ENCODE measurements around the gene LATS2. TPM values are rescaled to one million over a fixed set of nuclear protein-coding genes. Genes with fewer than 3 reads are reported as not detected.

The LATS2 gene
- total RNA-seq, 2 donors from 2014 or later: 6.8 to 7.2 TPM

DNA sequence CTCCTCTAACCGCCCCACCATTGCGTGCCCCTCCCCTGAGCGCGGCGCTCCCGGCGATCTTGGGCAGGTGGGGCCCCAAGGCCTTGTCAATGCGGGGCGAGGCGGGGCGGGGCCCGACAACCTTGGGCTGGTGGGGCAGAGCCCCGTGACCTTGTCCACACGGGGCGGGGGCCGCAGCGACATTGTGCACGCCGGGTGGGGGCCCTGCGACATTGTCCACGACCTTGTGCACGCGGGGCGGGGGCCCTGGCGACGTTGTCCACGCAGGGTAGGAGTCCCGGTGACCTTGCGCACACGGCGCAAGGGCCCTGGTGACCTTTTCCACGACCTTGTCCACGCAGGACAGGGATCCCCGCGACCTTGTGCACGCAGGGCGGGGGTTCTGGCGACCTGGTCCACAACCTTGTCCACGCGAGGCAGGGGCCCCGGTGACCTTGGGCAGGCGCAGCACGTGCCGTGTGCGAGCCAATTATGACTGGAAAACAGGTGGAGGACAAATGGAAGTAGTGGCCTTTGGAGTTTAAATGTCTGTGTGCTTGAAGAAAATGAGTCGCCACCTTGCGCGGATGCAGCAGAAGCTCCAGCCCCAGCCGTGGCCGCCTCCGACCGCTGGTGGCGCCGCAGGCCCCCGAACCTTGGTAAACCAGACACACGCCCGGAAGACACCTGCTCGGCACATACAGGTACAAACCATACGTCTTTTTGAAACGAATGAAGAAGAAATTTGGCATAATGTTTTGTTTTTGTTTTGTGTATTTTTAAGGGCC, 62.6 kb downstream of the LATS2 start:
- Mint-ChIP-seq H3K9me3 (no peaks in the 10 kb centered on the region), H3K4me1 (ENCODE audit: low read depth) (no peaks in the 10 kb centered on the region), H3K4me3 (no peak overlapping the region), H3K36me3 (ENCODE audit: insufficient read depth in 2 of 2) (no peaks in the 10 kb centered on the region), H3K27ac (no peak overlapping the region), H3K27me3 (ENCODE audit: low read depth) (no peaks in the 10 kb centered on the region)
- DNase-seq (no peak), ATAC-seq (replicated peaks in 1 of 2) (no peak)

DNA sequence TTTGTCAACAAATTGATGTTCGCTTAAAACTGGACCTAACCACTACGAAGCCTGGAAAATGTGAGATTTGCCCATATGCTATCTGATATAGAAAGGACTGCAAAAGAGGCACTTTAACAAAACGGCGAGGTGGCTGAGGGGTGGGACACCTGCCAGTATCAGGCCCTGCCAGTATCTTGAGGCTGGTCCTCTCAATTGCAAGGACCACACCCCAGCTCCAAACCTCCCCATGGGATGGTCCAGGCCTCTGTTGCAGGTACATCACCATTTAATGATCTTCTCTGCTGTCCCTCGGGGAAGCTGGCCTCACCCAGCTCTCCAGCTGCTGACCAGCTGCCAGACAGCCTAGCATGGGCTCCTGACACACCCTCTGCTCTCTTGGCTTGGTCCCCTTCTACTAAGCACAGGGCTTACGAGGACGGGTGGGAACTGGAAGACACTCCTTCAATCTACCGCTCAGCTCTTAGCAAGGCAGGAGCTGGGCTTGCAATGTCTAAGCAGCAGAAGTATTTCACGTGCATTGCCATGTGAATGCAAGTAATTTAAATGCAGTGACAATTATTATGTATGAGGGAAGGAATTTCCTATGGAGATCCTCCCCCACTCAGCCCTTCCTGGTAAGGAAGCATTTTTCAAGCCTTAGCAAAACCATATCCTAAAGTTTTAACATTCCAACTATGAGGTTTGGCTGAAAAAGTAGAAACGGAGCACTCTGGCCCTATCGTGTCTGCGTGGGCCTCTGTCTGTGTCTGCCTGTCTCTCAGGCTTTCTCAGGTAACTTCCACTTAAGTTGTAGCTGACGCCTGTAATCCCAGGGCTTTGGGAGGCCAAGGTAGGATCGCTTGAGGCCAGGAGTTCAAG, 63.9 kb downstream of the LATS2 start:
- Mint-ChIP-seq H3K9me3 (no peaks in the 10 kb centered on the region), H3K27ac (no peak overlapping the region), H3K4me3 (no peak overlapping the region), H3K36me3 (ENCODE audit: insufficient read depth in 2 of 2) (no peaks in the 10 kb centered on the region), H3K4me1 (ENCODE audit: low read depth) (no peaks in the 10 kb centered on the region), H3K27me3 (ENCODE audit: low read depth) (no peaks in the 10 kb centered on the region)
- no peak for DNase-seq
- ATAC-seq (replicated peaks in 1 of 2): no peak

DNA sequence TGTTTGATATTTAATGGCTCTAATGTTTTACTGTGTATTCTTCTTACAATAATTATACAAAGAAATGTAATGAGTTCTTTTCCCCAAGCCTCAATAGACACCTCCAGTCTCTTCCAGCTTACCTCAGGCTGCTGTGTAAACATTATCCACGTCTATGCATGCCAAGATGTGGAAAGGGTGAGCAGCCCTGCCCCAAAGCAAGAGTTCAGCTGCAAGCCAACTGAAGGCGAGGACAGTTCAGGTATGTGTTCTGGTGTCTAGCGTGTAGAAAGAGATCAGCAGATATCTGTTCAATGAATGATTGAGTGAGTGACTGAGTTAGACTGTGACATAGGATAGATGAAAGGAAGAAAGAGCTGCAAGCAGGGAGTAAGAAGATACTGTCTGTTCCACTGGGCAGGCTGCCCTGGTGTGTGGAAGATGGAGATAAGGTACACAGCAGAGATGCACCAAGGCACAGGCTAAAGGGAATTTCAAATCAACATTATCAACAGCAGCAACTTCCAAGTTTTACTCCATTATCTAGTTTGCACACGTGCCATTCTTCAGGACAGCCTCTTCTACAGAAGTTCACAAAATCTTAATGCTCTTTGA, 66.0 kb downstream of the LATS2 start:
- H3K4me3 Mint-ChIP-seq: no peak overlapping the region
- no peaks in the 10 kb centered on the region for H3K27me3 Mint-ChIP-seq (ENCODE audit: low read depth)
- H3K27ac Mint-ChIP-seq: no peak overlapping the region
- H3K9me3 Mint-ChIP-seq: no peaks in the 10 kb centered on the region
- no peaks in the 10 kb centered on the region for H3K4me1 Mint-ChIP-seq (ENCODE audit: low read depth)
- ATAC-seq (replicated peaks in 1 of 2) (no peak), DNase-seq (no peak)
- H3K36me3 Mint-ChIP-seq (ENCODE audit: insufficient read depth in 2 of 2): no peaks in the 10 kb centered on the region

DNA sequence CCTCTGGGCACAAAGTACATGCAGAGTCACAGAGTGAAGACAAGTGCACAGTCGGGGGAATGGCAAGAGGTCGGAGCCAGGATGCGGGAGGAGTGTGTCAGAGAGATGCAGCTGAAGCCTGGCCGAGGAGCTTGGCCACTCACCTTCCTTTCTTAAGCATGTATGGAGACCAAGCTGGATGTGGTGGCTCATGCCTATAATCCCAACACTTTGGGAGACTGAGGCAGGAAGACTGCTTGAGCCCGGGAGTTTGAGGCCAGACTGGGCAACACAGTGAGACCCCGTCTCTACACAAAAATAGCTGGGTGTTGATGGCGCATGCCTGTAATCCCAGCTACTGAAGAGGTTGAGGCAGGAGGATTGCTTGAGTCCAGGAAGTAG, 67.0 kb downstream of the LATS2 start:
- no peak overlapping the region for H3K4me3 Mint-ChIP-seq
- no peaks in the 10 kb centered on the region for H3K36me3 Mint-ChIP-seq (ENCODE audit: insufficient read depth in 2 of 2)
- ATAC-seq (replicated peaks in 1 of 2): no peak
- H3K9me3 Mint-ChIP-seq: no peaks in the 10 kb centered on the region
- H3K27ac Mint-ChIP-seq: no peak overlapping the region
- no peaks in the 10 kb centered on the region for H3K4me1 Mint-ChIP-seq (ENCODE audit: low read depth)
- no peaks in the 10 kb centered on the region for H3K27me3 Mint-ChIP-seq (ENCODE audit: low read depth)
- DNase-seq: no peak

DNA sequence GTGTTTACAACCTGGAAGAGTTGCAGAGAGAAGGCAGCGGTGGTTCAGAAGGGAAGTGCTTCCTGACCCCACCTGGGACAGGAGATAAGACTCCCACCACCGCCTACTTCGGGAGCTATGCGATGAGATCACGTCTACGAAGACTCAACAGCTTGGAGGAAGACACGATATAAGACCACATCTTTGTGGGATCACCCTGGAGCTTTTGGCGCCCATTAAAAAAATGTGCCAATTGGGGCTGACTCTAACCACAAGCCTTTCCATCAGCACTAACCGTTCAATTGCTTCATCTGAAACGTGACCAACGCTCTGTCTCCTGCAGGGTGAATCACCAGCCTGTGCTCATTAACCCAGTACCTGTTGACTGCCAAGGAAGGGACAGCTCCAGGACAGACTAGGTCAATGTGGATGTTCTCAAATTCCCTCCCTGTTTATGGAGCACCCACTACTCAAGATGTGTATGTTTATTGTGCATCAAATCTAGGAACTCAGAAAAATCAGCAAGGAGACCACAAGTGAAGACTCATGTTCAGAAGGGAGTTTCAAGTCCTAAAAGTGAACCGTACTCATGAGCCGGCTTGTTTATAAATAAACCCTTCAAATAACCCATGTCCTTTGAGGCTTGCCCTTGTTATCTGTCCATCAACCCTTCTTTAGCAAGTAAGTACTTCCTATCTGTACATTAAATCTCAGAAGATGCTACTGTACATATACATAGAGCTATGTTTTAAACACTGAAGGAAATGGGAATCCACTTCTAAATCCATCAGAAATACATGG, 67.5 kb downstream of the LATS2 start:
- Mint-ChIP-seq H3K9me3 (no peaks in the 10 kb centered on the region), H3K36me3 (ENCODE audit: insufficient read depth in 2 of 2) (no peaks in the 10 kb centered on the region), H3K27me3 (ENCODE audit: low read depth) (no peaks in the 10 kb centered on the region), H3K4me1 (ENCODE audit: low read depth) (no peaks in the 10 kb centered on the region), H3K4me3 (no peak overlapping the region), H3K27ac (no peak overlapping the region)
- DNase-seq (no peak), ATAC-seq (replicated peaks in 1 of 2) (no peak)

DNA sequence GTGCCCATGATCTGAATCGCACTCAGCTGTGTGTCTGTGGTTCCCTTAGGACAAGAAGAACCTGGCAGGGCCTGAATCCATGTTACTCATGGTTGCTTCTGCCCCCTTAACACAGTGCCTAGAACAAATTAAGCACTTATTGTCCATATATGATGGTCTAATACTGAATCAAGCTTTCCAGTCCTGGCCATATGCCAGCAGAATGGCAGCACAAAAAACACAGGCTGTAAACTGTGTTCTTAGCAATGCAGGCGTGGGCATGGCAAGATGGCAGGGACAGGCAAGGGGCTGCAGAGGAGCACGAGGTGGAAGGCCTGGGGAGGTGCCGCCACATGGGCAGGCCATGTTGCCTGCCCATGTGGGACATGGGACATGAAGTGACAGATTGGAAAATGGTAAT, 68.2 kb downstream of the LATS2 start:
- DNase-seq: no peak
- no peak for ATAC-seq (replicated peaks in 1 of 2)
- H3K4me1 Mint-ChIP-seq (ENCODE audit: low read depth): no peaks in the 10 kb centered on the region
- no peaks in the 10 kb centered on the region for H3K9me3 Mint-ChIP-seq
- H3K4me3 Mint-ChIP-seq: no peak overlapping the region
- no peaks in the 10 kb centered on the region for H3K27me3 Mint-ChIP-seq (ENCODE audit: low read depth)
- no peaks in the 10 kb centered on the region for H3K36me3 Mint-ChIP-seq (ENCODE audit: insufficient read depth in 2 of 2)
- H3K27ac Mint-ChIP-seq: no peak overlapping the region

DNA sequence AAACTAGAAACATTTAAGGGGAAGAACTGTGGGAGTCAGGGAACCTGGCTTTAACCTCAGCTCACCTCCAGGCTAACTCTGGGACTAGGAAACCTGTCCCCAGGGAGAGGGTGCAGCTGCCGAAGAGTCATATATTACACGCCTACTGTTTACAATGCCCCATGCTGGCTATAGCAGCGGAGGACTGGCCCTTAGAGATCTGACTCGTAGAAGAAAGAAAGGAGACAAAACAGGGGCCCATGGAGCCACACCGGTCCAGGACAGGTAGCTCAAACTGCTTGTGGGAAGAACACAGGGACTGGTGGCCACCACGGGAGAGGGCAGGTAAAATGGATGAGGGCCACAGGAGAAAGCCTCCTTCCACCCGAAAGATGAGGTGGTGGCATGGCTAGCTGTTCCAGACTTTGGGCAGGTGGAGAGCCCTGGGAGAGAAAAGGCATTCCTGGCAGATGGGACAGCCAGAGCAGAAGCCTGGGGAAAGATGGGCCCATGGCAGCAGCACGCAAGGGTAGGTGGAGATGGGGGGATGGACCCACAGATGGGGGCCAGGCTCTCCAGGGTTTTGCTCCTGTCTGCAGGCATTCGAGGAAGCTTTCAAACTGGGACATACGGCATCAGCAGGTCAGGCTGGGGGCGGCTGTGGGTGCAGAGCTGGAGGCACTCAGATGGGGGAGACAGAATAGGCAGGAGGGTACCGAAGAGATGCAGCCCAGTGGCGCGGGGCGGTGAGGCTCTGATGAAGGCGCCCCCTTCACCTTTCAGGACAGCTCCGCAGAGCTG, 69.5 kb downstream of the LATS2 start:
- Mint-ChIP-seq H3K9me3 (no peaks in the 10 kb centered on the region), H3K4me1 (ENCODE audit: low read depth) (no peaks in the 10 kb centered on the region), H3K36me3 (ENCODE audit: insufficient read depth in 2 of 2) (no peaks in the 10 kb centered on the region), H3K4me3 (no peak overlapping the region), H3K27me3 (ENCODE audit: low read depth) (no peaks in the 10 kb centered on the region), H3K27ac (peak overlapping the region; percentile 35)
- DNase-seq (no peak), ATAC-seq (replicated peaks in 1 of 2) (no peak)

DNA sequence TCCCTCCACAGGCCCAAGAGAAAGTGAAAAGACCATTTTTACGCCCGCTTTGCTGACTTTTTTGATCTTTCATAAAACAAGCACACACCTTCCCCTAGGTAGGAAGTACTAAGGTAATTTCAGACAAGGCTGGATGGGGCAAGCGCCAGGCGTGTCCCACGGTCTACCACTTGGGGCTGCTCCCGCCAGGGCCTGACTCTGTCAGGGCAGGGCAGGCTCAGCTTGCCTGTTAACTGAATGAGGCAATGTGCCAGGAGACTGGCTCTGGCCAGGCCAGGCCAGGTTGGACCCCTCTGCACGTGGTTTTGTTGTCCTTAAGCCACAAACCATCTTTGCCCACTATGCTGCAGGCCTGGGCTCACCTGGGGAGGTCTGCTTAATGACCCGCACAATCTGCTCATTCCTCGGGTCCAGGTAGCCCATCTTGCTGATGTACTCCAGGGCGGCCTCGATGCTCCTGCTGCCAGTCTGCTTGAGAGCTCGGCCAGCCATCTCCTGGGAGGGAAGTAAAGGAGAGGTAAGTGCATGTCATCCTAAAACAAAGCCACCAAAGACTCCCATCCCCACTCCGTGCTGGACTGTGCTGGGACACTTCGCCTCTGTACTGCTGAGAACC, 70.4 kb downstream of the LATS2 start:
- Mint-ChIP-seq H3K36me3 (ENCODE audit: insufficient read depth in 2 of 2) (no peaks in the 10 kb centered on the region), H3K4me3 (no peak overlapping the region), H3K27me3 (ENCODE audit: low read depth) (no peaks in the 10 kb centered on the region), H3K9me3 (no peaks in the 10 kb centered on the region), H3K4me1 (ENCODE audit: low read depth) (no peaks in the 10 kb centered on the region), H3K27ac (no peak overlapping the region)
- DNase-seq (no peak), ATAC-seq (replicated peaks in 1 of 2) (no peak)

DNA sequence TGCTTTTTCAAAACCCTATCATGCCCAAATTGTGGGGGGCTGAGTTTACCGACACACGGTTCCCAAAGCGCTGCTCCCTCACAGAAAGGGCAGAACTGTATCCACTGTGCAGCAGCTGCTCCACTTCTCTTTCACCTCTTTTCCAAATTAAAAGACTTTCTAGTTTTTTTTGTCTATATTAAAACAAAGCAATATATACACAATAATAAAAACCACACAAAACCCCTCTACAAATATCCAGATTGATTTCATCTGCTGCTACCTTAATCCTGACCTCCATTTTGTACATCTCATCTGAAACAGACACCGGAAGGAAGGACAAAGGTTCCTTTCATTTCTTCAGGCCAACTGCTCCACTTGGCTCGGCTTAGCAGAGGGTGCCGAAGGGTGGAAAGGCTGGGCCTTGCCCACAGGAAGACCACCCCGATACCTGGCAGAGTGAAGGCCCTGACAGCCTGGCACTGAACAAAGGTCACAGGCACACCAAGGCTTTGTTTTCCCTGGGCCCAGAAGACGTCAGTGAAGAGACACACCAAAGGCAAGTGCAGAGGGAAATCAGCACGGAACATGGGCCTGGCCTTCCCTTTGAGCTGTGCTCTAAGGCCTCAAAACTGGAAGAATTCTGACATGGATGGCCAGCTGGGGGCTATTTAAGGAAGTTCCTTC, 71.6 kb downstream of the LATS2 start:
- Mint-ChIP-seq H3K4me3 (no peak overlapping the region), H3K36me3 (ENCODE audit: insufficient read depth in 2 of 2) (no peaks in the 10 kb centered on the region), H3K27me3 (ENCODE audit: low read depth) (no peaks in the 10 kb centered on the region), H3K27ac (no peak overlapping the region), H3K4me1 (ENCODE audit: low read depth) (no peaks in the 10 kb centered on the region), H3K9me3 (no peaks in the 10 kb centered on the region)
- ATAC-seq (replicated peaks in 1 of 2): no peak
- no peak for DNase-seq

DNA sequence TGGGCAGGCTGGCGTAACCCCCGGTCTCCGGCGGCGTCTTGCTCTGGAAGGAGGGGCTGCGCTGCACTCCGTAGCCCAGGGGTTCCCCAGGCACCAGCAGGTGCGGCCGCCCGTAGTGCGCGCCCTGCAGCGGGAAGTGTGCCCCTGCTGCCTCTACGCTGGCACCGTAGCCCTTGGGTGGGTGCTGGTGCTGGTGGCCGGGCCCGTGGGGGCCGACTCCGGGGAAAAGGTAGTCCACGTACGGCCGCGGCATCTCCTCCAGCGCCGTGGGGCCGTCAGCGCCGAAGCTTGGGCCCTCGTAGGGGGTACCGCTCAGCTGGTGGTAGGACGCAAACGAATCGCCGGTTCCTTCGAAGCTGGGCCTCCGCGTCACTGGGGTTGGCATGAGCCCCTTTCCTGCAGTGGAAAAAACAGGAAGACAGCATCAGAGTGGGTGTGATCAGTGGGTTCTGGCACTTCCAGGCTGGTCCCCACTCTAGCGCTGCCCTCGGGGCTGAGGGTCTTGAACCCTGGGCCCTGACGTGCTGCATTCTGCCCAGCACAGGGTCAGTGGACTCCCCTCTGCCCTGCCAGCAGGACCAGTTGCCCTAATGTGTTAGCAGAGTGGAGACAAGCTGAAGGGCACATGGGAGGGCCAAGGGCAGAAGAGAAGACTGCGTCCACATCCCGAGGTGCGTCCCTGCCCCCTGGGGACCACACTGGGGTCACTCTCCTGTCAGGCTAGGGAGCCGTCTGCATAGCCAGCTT, 72.3 kb downstream of the LATS2 start:
- ATAC-seq (replicated peaks in 1 of 2): no peak
- no peaks in the 10 kb centered on the region for H3K9me3 Mint-ChIP-seq

More for the DNA sequence above, 72.3 kb downstream of the LATS2 start:
- H3K4me1 Mint-ChIP-seq (ENCODE audit: low read depth): no peaks in the 10 kb centered on the region
- no peak overlapping the region for H3K27ac Mint-ChIP-seq
- no peaks in the 10 kb centered on the region for H3K36me3 Mint-ChIP-seq (ENCODE audit: insufficient read depth in 2 of 2)
- no peak overlapping the region for H3K4me3 Mint-ChIP-seq
- no peaks in the 10 kb centered on the region for H3K27me3 Mint-ChIP-seq (ENCODE audit: low read depth)
- no peak for DNase-seq

Measured in activated T-cell treated with anti-CD3 and anti-CD28 coated beads, Interleukin-2, amount 50 U/mL, for 72 hours (primary cell).